ENCODE data around the gene CRYBG1. TPM values are rescaled to one million over a fixed set of nuclear protein-coding genes. Genes with fewer than 3 reads are reported as not detected.
A peak's percentile ranks its signal among the peaks of the same experiment; 100 is the strongest.

Gene CRYBG1
- total and polyA plus RNA-seq, 2 of the 13 experiments (the other 11 are each of a cell fraction or from before 2014, with no cell fraction given): 10.1 to 21.9 TPM

DNA sequence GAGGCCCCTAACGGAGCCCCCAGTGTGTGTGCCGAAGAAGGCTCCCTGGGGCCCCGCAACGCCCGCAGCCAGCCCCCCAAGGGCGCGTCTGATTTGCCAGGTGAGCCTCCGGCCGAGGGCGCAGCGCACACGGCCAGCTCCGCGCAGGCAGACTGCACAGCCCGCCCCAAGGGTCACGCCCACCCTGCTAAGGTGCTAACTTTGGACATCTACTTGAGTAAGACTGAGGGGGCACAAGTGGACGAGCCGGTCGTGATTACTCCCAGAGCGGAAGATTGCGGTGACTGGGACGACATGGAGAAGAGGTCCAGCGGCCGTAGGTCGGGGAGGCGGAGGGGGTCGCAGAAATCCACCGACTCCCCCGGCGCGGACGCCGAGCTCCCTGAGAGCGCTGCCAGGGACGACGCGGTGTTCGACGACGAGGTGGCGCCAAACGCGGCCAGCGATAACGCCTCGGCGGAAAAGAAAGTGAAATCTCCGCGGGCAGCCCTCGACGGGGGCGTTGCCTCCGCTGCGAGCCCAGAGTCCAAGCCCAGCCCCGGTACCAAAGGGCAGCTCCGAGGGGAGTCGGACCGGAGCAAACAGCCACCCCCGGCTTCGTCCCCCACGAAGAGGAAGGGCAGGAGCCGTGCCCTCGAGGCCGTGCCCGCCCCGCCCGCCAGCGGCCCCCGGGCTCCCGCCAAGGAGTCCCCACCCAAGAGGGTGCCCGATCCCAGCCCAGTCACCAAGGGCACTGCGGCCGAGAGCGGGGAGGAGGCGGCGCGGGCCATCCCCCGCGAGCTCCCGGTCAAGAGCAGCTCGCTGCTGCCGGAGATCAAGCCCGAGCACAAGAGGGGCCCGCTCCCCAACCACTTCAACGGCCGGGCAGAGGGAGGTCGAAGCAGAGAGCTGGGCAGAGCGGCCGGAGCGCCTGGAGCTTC lies 151.8 kb downstream of the CRYBG1 start (continued):
- TF ChIP-seq SMC3 (IDR thresholded peaks at IDR 0.05; ENCODE audit: low read length) (no peak; the same call in 1 of the 2 replicates), ZNF33B (CRISPR knock-in tag; IDR thresholded peaks at IDR 0.05) (no peak), WIZ (CRISPR knock-in tag; IDR thresholded peaks at IDR 0.05) (no peak), STAG1 (CRISPR knock-in tag; IDR thresholded peaks at IDR 0.05) (peak; percentile 35), TEF (CRISPR knock-in tag; IDR thresholded peaks at IDR 0.05) (0 out of 2 replicates have a peak, but pooled peaks have one; percentile 29), BCL3 (CRISPR knock-in tag; IDR thresholded peaks at IDR 0.05) (no peak), PBX2 (CRISPR knock-in tag; IDR thresholded peaks at IDR 0.05) (no peak), KAT8 (CRISPR knock-in tag; IDR thresholded peaks at IDR 0.05) (peak; percentile 63; the same call in 1 of the 2 replicates)
- TF ChIP-seq, protein P1, sequence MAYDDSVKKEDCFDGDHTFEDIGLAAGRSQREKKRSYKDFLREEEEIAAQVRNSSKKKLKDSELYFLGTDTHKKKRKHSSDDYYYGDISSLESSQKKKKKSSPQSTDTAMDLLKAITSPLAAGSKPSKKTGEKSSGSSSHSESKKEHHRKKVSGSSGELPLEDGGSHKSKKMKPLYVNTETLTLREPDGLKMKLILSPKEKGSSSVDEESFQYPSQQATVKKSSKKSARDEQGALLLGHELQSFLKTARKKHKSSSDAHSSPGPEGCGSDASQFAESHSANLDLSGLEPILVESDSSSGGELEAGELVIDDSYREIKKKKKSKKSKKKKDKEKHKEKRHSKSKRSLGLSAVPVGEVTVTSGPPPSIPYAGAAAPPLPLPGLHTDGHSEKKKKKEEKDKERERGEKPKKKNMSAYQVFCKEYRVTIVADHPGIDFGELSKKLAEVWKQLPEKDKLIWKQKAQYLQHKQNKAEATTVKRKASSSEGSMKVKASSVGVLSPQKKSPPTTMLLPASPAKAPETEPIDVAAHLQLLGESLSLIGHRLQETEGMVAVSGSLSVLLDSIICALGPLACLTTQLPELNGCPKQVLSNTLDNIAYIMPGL (CRISPR knock-in tag; IDR thresholded peaks at IDR 0.05; ENCODE audit: borderline replicate concordance in 1 of 2, low read depth in 1 of 2): peak; percentile 66 to 88
